Kidney (tissue), 14 donors: ENCODE results near the gene LCN15. TPM values are rescaled to one million over a fixed set of nuclear protein-coding genes. Genes with fewer than 3 reads are reported as not detected.
A peak's percentile ranks its signal among the peaks of the same experiment; 100 is the strongest.

Experiments used
- DNase-seq, 5 donors: peaks; one replicate each; pipeline ENCODE4 v3.0.0-alpha.2; 2013 to 2020
- FAIRE-seq: peaks from 2 replicates; lab custom pipeline; 2012; peaks lifted over from hg19 to GRCh38; lab: Jason Lieb, UNC
- H3K27ac ChIP-seq, 2 donors: one replicate each; pipeline ENCODE4 v1.7.0; 2013; ENCODE audit warnings: low read depth in 2 of 2, low read length in 2 of 2, inconsistent platforms in 1 of 2
- H3K27me3 ChIP-seq: one replicate; pipeline ENCODE4 v1.7.1; 2013; ENCODE audit warnings: low read length, inconsistent platforms; ENCODE audit not compliant: control insufficient read depth, insufficient read depth
- H3K36me3 ChIP-seq, 3 donors: one replicate each; pipeline versions ENCODE4 v1.7.0 to v1.7.1; 2013; ENCODE audit warnings: low read length in 3 of 3, control low read depth in 1 of 3, inconsistent platforms in 1 of 3; ENCODE audit not compliant: insufficient read depth in 3 of 3, control insufficient read depth in 2 of 3
- H3K4me1 ChIP-seq, 3 donors: one replicate each; pipeline versions ENCODE4 v1.7.0 to v1.7.1; 2013; ENCODE audit warnings: low read length in 3 of 3, inconsistent platforms in 1 of 3, low read depth in 1 of 3; ENCODE audit not compliant: control insufficient read depth in 2 of 3, insufficient read depth in 2 of 3
- H3K4me3 ChIP-seq, 3 donors: one replicate each; pipeline versions ENCODE4 v1.7.0 to v1.8.1; 2013; ENCODE audit warnings: low read length in 3 of 3, control low read depth in 1 of 3, inconsistent platforms in 1 of 3
- H3K9ac ChIP-seq, 3 donors: one replicate each; pipeline versions ENCODE4 v1.7.0 to v1.7.1; 2013; ENCODE audit warnings: low read length in 3 of 3, control low read depth in 1 of 3, inconsistent platforms in 1 of 3
- H3K9me3 ChIP-seq, 3 donors: one replicate each; pipeline versions ENCODE4 v1.7.0 to v1.7.1; 2013; ENCODE audit warnings: low read length in 3 of 3, control low read depth in 1 of 3, inconsistent platforms in 1 of 3; ENCODE audit not compliant: control insufficient read depth in 2 of 3, insufficient read depth in 1 of 3
- CTCF ChIP-seq: IDR thresholded peaks from 3 replicates; pipeline ENCODE4 v1.5.1; 2012; ENCODE audit warnings: mild to moderate bottlenecking, moderate library complexity, borderline replicate concordance; ENCODE audit not compliant: insufficient read depth; ENCODE audit errors: extremely low read depth
- intact Hi-C: fragments of 100-400 bp; cut with DNase I; formaldehyde crosslinking; loops from one replicate; pipeline ENCODE4 v1.11.1; 2022
- polyA plus RNA-seq: library from polyadenylated mRNA; stranded (reverse); fragments of 350-450 nt; fragmentation: Illumina TruSeq; extraction: RNeasy Lipid Tissue Mini Kit (QIAGEN cat#74804); gene quantifications from one replicate; pipeline ENCODE4 v1.2.3, GENCODE V29; 2014; ENCODE audit warnings: low read depth, low replicate concordance; ENCODE audit not compliant: insufficient read depth
- total RNA-seq: library from RNA; stranded (reverse); fragmentation: NEBNext Ultra II Directional; extraction: Animal tissue kit (Norgen Biotek cat#: 25700); gene quantifications from one replicate; pipeline ENCODE4 v1.2.1, GENCODE V29; 2021
- donor health status: control.
- donor health status: control.
- donor health status: control.
- donor health status: control.
- donor health status: control.
- donor health status: DM: yes; HTN: yes; CAD: no.
- donor health status: Normal renal cell carcinoma (clear cell type).

LCN15 gene
- total and polyA plus RNA-seq, 2 donors from 2014 or later, result not detected

DNA sequence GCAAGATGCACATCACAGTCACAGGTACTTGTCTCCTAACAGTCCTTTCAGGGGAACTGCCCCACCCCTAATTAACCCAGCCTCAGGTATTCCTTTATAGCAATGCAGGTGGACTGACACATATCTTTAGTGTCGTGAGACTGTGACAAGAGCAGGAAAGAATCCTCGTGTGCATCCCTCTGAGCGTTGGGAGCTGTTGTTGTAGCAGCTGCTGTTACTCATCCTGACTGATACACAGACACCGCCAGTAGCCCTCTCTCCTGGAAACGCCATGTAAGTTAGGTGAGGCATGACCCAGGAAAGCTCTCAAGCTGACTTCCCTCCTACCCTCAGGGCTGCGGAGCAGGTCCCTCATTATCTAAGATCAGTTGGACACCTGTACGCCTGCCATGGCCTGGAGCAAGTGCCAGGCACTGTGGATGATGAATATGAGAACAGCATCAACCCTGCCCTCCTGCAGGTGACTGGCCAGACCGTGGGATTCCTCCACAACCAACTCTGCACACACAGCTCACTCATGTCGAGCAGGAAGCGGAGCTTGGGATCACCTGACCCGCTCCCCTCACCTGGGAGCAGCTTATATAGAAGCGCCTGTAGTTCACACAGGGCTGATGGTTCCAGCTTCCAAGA, 10.2 kb upstream of the LCN15 start:
- Histone ChIP-seq H3K9me3 (no peaks in the 10 kb centered on the region), H3K4me1 (no peaks in the 10 kb centered on the region), H3K4me3 (no peak overlapping the region), H3K9ac (no peak overlapping the region), H3K27me3 (no peaks in the 10 kb centered on the region), H3K36me3 (no peaks in the 10 kb centered on the region), H3K27ac (no peak overlapping the region)
- DNase-seq (peak in 1 of 5 donors; percentile 41), FAIRE-seq (no peak)
- TF ChIP-seq CTCF, result no peak
- intact Hi-C loops, result no loop called here

- DNase-seq (peak in 1 of 5 donors; percentile 47), FAIRE-seq (no peak)
- H3K9me3 ChIP-seq, result no peaks in the 10 kb centered on the region
- H3K9ac ChIP-seq, result no peak overlapping the region
- no peaks in the 10 kb centered on the region for H3K27me3 ChIP-seq
- no peak for TF ChIP-seq CTCF
- no peaks in the 10 kb centered on the region for H3K36me3 ChIP-seq
- H3K27ac ChIP-seq, result no peak overlapping the region
- intact Hi-C loops, result no loop called here
- H3K4me1 ChIP-seq, result no peaks in the 10 kb centered on the region
- H3K4me3 ChIP-seq, result no peak overlapping the region
Measured at GRCh38 chr9:136773386-136774044, 9.2 kb upstream of the LCN15 start.

- intact Hi-C loops, result no loop called here
- no peak for TF ChIP-seq CTCF
- Histone ChIP-seq H3K27me3 (no peaks in the 10 kb centered on the region), H3K9me3 (no peaks in the 10 kb centered on the region), H3K4me1 (no peaks in the 10 kb centered on the region), H3K4me3 (no peak overlapping the region), H3K36me3 (no peaks in the 10 kb centered on the region), H3K27ac (no peak overlapping the region), H3K9ac (no peak overlapping the region)
- DNase-seq (peak in 1 of 5 donors; percentile 29), FAIRE-seq (no peak)
Measured at GRCh38 chr9:136771907-136772415, 7.6 kb upstream of the LCN15 start.
